ENCODE data around the gene ELL2.

The ELL2 gene

DNA sequence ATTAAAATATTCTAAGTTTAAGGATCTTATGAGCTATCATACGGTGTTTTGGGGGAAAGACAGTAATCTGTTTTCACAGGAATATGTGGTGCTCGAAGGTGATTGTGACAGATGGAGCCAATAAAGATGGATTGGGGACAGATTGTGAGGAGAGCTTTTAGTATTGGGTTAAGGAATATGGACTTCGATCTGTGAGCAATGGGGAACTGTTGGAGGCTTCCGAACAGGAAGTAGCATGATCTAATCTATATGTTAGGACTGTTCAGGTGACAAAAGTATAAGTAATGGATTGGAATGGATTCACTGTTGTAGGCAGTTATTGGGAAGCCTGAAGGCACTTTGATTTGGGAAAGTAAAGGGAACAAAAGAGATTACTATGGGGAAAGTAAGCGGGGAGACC, 7.4 kb upstream of the ELL2 start:
- TF ChIP-seq POLR2A (IDR thresholded peaks at IDR 0.05; ENCODE audit: extremely low read depth, insufficient read length) (no peak), MYC (IDR thresholded peaks at IDR 0.05; ENCODE audit: low read depth, low read length) (no peak)
- TF ChIP-seq, protein P1, sequence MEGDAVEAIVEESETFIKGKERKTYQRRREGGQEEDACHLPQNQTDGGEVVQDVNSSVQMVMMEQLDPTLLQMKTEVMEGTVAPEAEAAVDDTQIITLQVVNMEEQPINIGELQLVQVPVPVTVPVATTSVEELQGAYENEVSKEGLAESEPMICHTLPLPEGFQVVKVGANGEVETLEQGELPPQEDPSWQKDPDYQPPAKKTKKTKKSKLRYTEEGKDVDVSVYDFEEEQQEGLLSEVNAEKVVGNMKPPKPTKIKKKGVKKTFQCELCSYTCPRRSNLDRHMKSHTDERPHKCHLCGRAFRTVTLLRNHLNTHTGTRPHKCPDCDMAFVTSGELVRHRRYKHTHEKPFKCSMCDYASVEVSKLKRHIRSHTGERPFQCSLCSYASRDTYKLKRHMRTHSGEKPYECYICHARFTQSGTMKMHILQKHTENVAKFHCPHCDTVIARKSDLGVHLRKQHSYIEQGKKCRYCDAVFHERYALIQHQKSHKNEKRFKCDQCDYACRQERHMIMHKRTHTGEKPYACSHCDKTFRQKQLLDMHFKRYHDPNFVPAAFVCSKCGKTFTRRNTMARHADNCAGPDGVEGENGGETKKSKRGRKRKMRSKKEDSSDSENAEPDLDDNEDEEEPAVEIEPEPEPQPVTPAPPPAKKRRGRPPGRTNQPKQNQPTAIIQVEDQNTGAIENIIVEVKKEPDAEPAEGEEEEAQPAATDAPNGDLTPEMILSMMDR (IDR thresholded peaks at IDR 0.05; ENCODE audit: low read depth, low read length) = no peak
- TF ChIP-seq, protein P2, sequence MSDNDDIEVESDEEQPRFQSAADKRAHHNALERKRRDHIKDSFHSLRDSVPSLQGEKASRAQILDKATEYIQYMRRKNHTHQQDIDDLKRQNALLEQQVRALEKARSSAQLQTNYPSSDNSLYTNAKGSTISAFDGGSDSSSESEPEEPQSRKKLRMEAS (IDR thresholded peaks at IDR 0.05; ENCODE audit: low read depth, low read length) = no peak
- no peak overlapping the region for H3K4me3 ChIP-seq (ENCODE audit: low read depth, low read length)
- no peak for DNase-seq (ENCODE audit: low read depth)

DNA sequence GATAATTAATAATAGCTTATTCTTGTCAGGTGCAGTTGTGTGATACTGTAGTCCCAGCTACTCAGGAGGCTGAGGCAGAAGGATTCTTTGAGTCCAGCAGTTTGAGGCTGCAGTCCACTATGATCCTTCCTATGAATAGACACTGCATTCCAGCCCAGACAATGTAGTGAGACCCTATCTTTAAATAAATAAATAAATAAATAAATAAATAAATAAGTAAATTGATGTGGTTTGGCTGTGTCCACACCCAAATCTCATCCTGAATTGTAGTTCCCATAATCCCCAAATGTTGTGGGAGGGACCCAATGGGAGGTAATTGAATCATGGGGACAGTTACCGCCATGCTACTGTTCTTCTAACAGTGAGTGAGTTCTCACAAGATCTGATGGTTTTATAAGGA, 5.6 kb upstream of the ELL2 start:
- no peak for TF ChIP-seq MYC (IDR thresholded peaks at IDR 0.05; ENCODE audit: low read depth, low read length)
- TF ChIP-seq, protein P1 (IDR thresholded peaks at IDR 0.05; ENCODE audit: low read depth, low read length) = no peak
- TF ChIP-seq, protein P2 (IDR thresholded peaks at IDR 0.05; ENCODE audit: low read depth, low read length) = no peak
- no peak for TF ChIP-seq POLR2A (IDR thresholded peaks at IDR 0.05; ENCODE audit: extremely low read depth, insufficient read length)
- no peak overlapping the region for H3K4me3 ChIP-seq (ENCODE audit: low read depth, low read length)
- no peak for DNase-seq (ENCODE audit: low read depth)

DNA sequence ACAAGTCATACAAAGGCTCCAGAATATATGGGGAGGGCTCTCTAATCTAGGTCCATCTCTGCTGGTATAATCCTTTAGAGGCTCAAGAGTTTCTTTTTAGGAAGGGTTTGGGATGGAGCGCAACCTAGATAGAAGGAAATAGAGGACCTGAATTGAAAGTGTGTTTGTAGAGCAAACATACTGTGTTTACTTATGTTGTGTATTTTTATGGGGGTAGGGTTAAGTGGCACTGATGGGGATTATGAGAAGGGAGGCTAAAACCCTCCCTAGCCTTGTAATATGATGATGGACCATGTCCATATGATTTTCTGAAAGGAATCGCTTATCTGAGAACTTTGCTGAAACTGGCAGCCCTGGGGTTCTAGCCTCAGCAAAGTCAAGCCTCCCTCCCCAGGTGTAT, 4.4 kb upstream of the ELL2 start:
- H3K4me3 ChIP-seq (ENCODE audit: low read depth, low read length) = no peak overlapping the region
- DNase-seq (ENCODE audit: low read depth) = no peak
- TF ChIP-seq, protein P2 (IDR thresholded peaks at IDR 0.05; ENCODE audit: low read depth, low read length) = no peak
- TF ChIP-seq POLR2A (IDR thresholded peaks at IDR 0.05; ENCODE audit: extremely low read depth, insufficient read length) (no peak), MYC (IDR thresholded peaks at IDR 0.05; ENCODE audit: low read depth, low read length) (no peak)
- TF ChIP-seq, protein P1 (IDR thresholded peaks at IDR 0.05; ENCODE audit: low read depth, low read length) = no peak

DNA sequence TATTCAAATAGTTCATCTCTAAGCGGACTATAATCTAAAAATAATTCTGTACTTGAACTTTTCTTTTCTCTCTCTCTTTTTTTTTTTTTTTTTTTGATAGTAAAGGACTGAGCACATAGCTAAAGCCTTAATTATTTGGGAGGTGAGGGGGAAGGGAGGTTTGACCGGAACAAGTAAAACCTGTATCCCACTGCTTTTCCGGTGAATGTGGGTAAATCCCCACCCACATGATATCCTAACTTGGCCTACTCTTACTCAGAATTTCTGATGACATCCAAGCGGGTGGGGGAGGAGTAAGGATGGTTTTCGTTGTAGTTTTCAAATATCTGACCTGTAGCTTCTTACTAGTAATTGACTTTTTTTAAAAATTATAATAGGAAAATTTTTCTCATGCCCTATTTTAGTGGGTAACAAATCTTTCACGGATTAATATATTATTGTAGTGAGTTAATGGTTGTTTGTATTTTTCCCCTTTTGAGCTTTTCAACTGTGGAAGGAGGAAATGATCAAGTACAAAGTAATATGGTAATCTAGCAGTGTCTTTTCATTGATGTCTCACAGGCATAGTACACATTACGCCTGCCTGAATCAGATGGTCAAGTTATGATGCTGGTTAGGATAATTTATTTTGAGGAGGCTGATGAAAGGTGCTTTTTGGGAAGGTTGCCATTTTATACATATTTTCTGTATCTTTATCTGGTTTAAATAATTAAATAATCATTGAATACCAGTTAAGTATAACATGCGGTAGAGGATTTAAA, 2.2 kb upstream of the ELL2 start:
- no peak overlapping the region for H3K4me3 ChIP-seq (ENCODE audit: low read depth, low read length)
- DNase-seq (ENCODE audit: low read depth) = no peak
- TF ChIP-seq, protein P2 (IDR thresholded peaks at IDR 0.05; ENCODE audit: low read depth, low read length) = no peak
- TF ChIP-seq, protein P1 (IDR thresholded peaks at IDR 0.05; ENCODE audit: low read depth, low read length) = no peak
- TF ChIP-seq MYC (IDR thresholded peaks at IDR 0.05; ENCODE audit: low read depth, low read length) (no peak), POLR2A (IDR thresholded peaks at IDR 0.05; ENCODE audit: extremely low read depth, insufficient read length) (no peak)

DNA sequence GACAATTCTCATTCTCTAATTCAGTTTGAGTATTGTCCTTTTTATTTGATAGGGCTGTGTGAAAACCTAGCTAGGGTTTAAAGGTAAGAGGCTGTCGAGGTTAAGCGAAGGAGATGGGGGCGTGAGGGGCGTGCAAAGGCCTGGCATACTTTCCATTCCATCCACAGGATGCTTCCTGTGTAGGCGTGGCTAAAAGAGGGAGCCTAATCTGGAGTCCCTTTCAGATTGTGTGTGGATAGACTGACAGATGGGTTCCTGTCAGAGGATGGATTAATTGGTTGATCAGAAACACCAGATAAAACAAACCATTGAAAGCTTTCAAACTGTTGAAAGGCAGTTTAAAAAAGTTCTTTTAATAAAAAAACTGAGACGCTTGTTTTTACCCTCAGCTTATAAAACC, 1.1 kb upstream of the ELL2 start:
- no peak for DNase-seq (ENCODE audit: low read depth)
- H3K4me3 ChIP-seq (ENCODE audit: low read depth, low read length) = peak overlapping the region; percentile 72
- TF ChIP-seq, protein P1 (IDR thresholded peaks at IDR 0.05; ENCODE audit: low read depth, low read length) = no peak
- TF ChIP-seq MYC (IDR thresholded peaks at IDR 0.05; ENCODE audit: low read depth, low read length) (no peak), POLR2A (IDR thresholded peaks at IDR 0.05; ENCODE audit: extremely low read depth, insufficient read length) (no peak)
- TF ChIP-seq, protein P2 (IDR thresholded peaks at IDR 0.05; ENCODE audit: low read depth, low read length) = no peak

Data from NB4 (cell line).